DND-41 (cell line): Measurements from ENCODE around the gene SMARCD3.

ENCODE experiments used
- CTCF ChIP-seq: IDR thresholded peaks from 2 replicates; pipeline ENCODE4 v1.5.1; 2012; ENCODE audit warnings: borderline replicate concordance, low read length, moderate library complexity, mild to moderate bottlenecking; ENCODE audit not compliant: poor library complexity, severe bottlenecking; ENCODE audit errors: extremely low read depth
- EZH2 ChIP-seq: IDR thresholded peaks from 3 replicates; pipeline ENCODE4 v1.6.1; 2012; ENCODE audit warnings: borderline replicate concordance, low read depth, mild to moderate bottlenecking, moderate library complexity, low read length, inconsistent platforms; ENCODE audit not compliant: severe bottlenecking

DNA sequence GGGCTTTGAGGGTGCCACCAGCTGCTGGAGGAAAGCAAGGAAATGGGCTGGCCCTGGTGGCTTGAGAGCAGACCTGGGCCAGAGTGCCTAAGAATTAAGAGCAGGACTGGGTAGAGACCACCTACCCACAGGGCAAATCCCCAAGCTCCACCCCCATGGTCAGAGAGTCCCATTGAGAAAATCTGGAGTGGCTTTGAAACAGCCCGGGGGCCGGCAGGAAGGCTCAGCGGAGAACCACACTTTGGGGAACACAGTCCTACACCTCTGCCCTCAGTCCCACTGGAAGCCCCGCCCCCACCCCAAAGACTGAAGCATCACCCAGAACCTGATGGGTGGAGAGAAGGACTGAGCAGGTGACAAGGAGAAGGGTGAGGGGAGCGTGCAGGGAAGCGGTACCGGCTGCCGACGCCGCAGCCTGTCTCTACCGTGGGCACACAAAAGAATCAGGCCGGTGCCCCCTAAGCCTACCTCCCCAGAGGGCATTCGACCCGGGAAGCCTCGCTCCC, 3.6 kb downstream of the SMARCD3 start:
- TF ChIP-seq CTCF, result no peak
- no peak for TF ChIP-seq EZH2
